CD14-positive monocyte (primary cell): Measurements from ENCODE around the gene WDR13. TPM values are rescaled to one million over a fixed set of nuclear protein-coding genes. Genes with fewer than 3 reads are reported as not detected.

Source experiments
- DNase-seq, 3 donors: peaks; one replicate each; pipeline ENCODE4 v3.0.0-alpha.2; 2011 to 2022
- H2AFZ ChIP-seq: 2 replicates; pipeline ENCODE4 v1.6.0; 2012; ENCODE audit warnings: mild to moderate bottlenecking, low read depth, low read length, inconsistent platforms; ENCODE audit not compliant: insufficient read depth, poor library complexity, severe bottlenecking
- H3K27ac ChIP-seq, 2 donors: 1 replicate in 1 of 2; 2 replicates in 1 of 2; pipeline ENCODE4 v1.5.1; 2012 to 2013; ENCODE audit warnings: low read length in 2 of 2, control low read depth in 1 of 2, inconsistent platforms in 1 of 2, low read depth in 1 of 2, mild to moderate bottlenecking in 1 of 2
- H3K27me3 ChIP-seq, 2 donors: one replicate each; pipeline versions ENCODE4 v1.6.0 to v1.6.1; 2011 to 2013; ENCODE audit warnings: low read length in 2 of 2; ENCODE audit not compliant: control insufficient read depth in 2 of 2, insufficient read depth in 2 of 2
- H3K36me3 ChIP-seq, 2 donors: replicated peaks in 1 of 2; 1 replicate in 1 of 2; 2 replicates in 1 of 2; pipeline versions ENCODE4 v1.5.1 to v1.6.1; 2012 to 2013; ENCODE audit warnings: low read length in 2 of 2, control low read depth in 1 of 2, inconsistent platforms in 1 of 2, mild to moderate bottlenecking in 1 of 2; ENCODE audit not compliant: insufficient read depth in 2 of 2, control insufficient read depth in 1 of 2
- H3K4me1 ChIP-seq, 2 donors: 1 replicate in 1 of 2; 2 replicates in 1 of 2; pipeline versions ENCODE4 v1.5.1 to v1.6.1; 2012 to 2013; ENCODE audit warnings: low read length in 2 of 2, control low read depth in 1 of 2, inconsistent platforms in 1 of 2, mild to moderate bottlenecking in 1 of 2, moderate library complexity in 1 of 2; ENCODE audit not compliant: insufficient read depth in 2 of 2, control insufficient read depth in 1 of 2
- H3K4me2 ChIP-seq: replicated peaks from 2 replicates; pipeline ENCODE3; 2012; ENCODE audit warnings: low read length, moderate library complexity, mild to moderate bottlenecking; ENCODE audit not compliant: poor library complexity, severe bottlenecking; ENCODE audit errors: extremely low read depth
- H3K4me3 ChIP-seq, 3 experiments: fragments of 200-600 bp in 1 of 3; sonication (generic) in 1 of 3; replicated peaks in 1 of 3; 1 replicate in 2 of 3; 2 replicates in 1 of 3; pipeline ENCODE4 v1.5.1; 2011 to 2013; ENCODE audit warnings: low read length in 3 of 3, mild to moderate bottlenecking in 3 of 3, control low read depth in 2 of 3, low read depth in 2 of 3, inconsistent platforms in 1 of 3, moderate library complexity in 1 of 3
- H3K79me2 ChIP-seq: 2 replicates; pipeline ENCODE4 v1.6.0; 2012; ENCODE audit warnings: mild to moderate bottlenecking, control low read depth, inconsistent platforms, low read length, moderate library complexity; ENCODE audit not compliant: insufficient read depth
- H3K9ac ChIP-seq: 2 replicates; pipeline ENCODE4 v1.6.0; 2017; ENCODE audit warnings: low read length, mild to moderate bottlenecking; ENCODE audit not compliant: insufficient read depth, poor library complexity, severe bottlenecking
- H3K9me3 ChIP-seq, 2 donors: replicated peaks in 1 of 2; 1 replicate in 1 of 2; 2 replicates in 1 of 2; pipeline versions ENCODE4 v1.5.1 to v1.6.1; 2012 to 2013; ENCODE audit warnings: low read length in 2 of 2, control low read depth in 1 of 2; ENCODE audit not compliant: control insufficient read depth in 1 of 2, insufficient read depth in 1 of 2
- H4K20me1 ChIP-seq: 2 replicates; pipeline ENCODE4 v1.6.0; 2012; ENCODE audit warnings: mild to moderate bottlenecking, low read length, control low read depth, moderate library complexity; ENCODE audit not compliant: insufficient read depth
- H3K27ac Mint-ChIP-seq, 7 donors: one replicate each; pipeline ENCODE4 v1.8.0; 2020; ENCODE audit warnings: mild to moderate bottlenecking in 7 of 7, mixed read lengths in 7 of 7, moderate library complexity in 6 of 7, inconsistent platforms in 2 of 7
- H3K27me3 Mint-ChIP-seq, 3 donors: one replicate each; pipeline ENCODE4 v1.8.0; 2021 to 2022; ENCODE audit warnings: low read depth in 3 of 3, mild to moderate bottlenecking in 3 of 3, mixed read lengths in 3 of 3, moderate library complexity in 3 of 3, inconsistent platforms in 1 of 3
- H3K36me3 Mint-ChIP-seq, 2 donors: one replicate each; pipeline ENCODE4 v1.8.0; 2020; ENCODE audit warnings: mixed read lengths in 2 of 2, inconsistent platforms in 1 of 2, mild to moderate bottlenecking in 1 of 2
- H3K4me1 Mint-ChIP-seq: one replicate; pipeline ENCODE4 v1.8.0; 2020; ENCODE audit warnings: mild to moderate bottlenecking, mixed read lengths
- H3K4me3 Mint-ChIP-seq, 2 donors: one replicate each; pipeline ENCODE4 v1.8.0; 2020; ENCODE audit warnings: mild to moderate bottlenecking in 2 of 2, mixed read lengths in 2 of 2, moderate library complexity in 1 of 2
- H3K9me3 Mint-ChIP-seq, 7 donors: one replicate each; pipeline ENCODE4 v1.8.0; 2020 to 2022; ENCODE audit warnings: mixed read lengths in 7 of 7, mild to moderate bottlenecking in 6 of 7, moderate library complexity in 6 of 7, inconsistent platforms in 2 of 7
- CTCF ChIP-seq: fragments of 200-600 bp; IDR thresholded peaks from one replicate; pipeline ENCODE4 v1.8.0; 2022; ENCODE audit warnings: antibody characterized with exemption, mild to moderate bottlenecking
- WGBS: methylation state at CpG from one replicate; pipeline ENCODE4 v1.1.5; 2013; ENCODE audit warnings: missing lambda C conversion rate; ENCODE audit not compliant: insufficient coverage; 5-methylcytosine and 5-hydroxymethylcytosine counted together
- intact Hi-C, 2 donors: fragments of 100-400 bp; cut with micrococcal nuclease; formaldehyde crosslinking; loops; one replicate each; pipeline versions ENCODE4 v1.15.0 to v1.15.1; 2023
- polyA plus RNA-seq, 3 donors: library from polyadenylated mRNA; depleted of rRNA in 1 of 3; unstranded in 2 of 3; stranded (reverse) in 1 of 3; fragments of 300-500 nt in 2 of 3; fragments of >200 nt in 1 of 3; fragmentation: Illumina TruSeq in 2 of 3; gene quantifications; 1 replicate in 2 of 3; 2 replicates in 1 of 3; pipeline ENCODE4 v1.2.3, GENCODE V29; 2012 to 2021

WDR13 gene
- polyA plus RNA-seq, 3 donors, result 68.6 to 171 (median 93.3) TPM

- Histone ChIP-seq H3K4me2 (no peak overlapping the region), H3K27me3 (no peaks in the 10 kb centered on the region), H3K36me3 (peaks cover 44 to 62% of the 10 kb centered on the region in 2 donors), H3K9ac (no peak overlapping the region), H3K9me3 (no peaks in the 10 kb centered on the region), H3K79me2 (no peaks in the 10 kb centered on the region), H2AFZ (no peak overlapping the region), H3K4me3 (no peak overlapping the region), H3K27ac (no peak overlapping the region), H3K4me1 (peaks cover 6 to 7% of the 10 kb centered on the region in 2 donors), H4K20me1 (no peaks in the 10 kb centered on the region)
- peaks cover 0 to 3% (median 0%) of the 10 kb centered on the region in 3 donors for H3K27me3 Mint-ChIP-seq
- peaks cover 0 to 10% (median 7%) of the 10 kb centered on the region in 7 donors for H3K9me3 Mint-ChIP-seq
- H3K27ac Mint-ChIP-seq, result no peak overlapping the region
- TF ChIP-seq CTCF, result no peak
- H3K4me3 Mint-ChIP-seq, result no peak overlapping the region
- no peak for DNase-seq
- WGBS, result over 99% methylated on average over 16 of the region's 19 CpGs
- intact Hi-C loops, result no loop called here
- peaks cover 46 to 63% of the 10 kb centered on the region in 2 donors for H3K36me3 Mint-ChIP-seq
- peaks cover 6% of the 10 kb centered on the region for H3K4me1 Mint-ChIP-seq
Measured at GRCh38 chrX:48600226-48600625, 2.9 kb downstream of the WDR13 start.

GRCh38 chrX:48601741-48602394 lies 4.6 kb downstream of the WDR13 start:
- no peaks in the 10 kb centered on the region for H3K79me2 ChIP-seq
- peaks cover 6% of the 10 kb centered on the region for H3K4me1 Mint-ChIP-seq
- no peak overlapping the region for H3K4me2 ChIP-seq
- no peak overlapping the region for H2AFZ ChIP-seq
- H3K9ac ChIP-seq, result no peak overlapping the region
- H3K36me3 Mint-ChIP-seq, result peaks cover 48 to 66% of the 10 kb centered on the region in 2 donors
- H3K27ac Mint-ChIP-seq, result peak overlapping the region in 2 of 7 donors; percentile 23 to 36
- no peaks in the 10 kb centered on the region for H3K9me3 ChIP-seq
- no peak overlapping the region for H3K4me3 ChIP-seq
- 90% methylated on average over 5 of the region's 17 CpGs for WGBS
- H3K36me3 ChIP-seq, result peaks cover 44 to 64% of the 10 kb centered on the region in 2 donors
- H3K4me3 Mint-ChIP-seq, result no peak overlapping the region
- intact Hi-C loops, result no loop called here
- no peak for DNase-seq
- no peaks in the 10 kb centered on the region for H4K20me1 ChIP-seq
- no peaks in the 10 kb centered on the region for H3K27me3 ChIP-seq
- H3K27ac ChIP-seq, result no peak overlapping the region
- no peak for TF ChIP-seq CTCF
- peaks cover 6 to 7% of the 10 kb centered on the region in 2 donors for H3K4me1 ChIP-seq
- peaks cover 0 to 10% (median 5%) of the 10 kb centered on the region in 7 donors for H3K9me3 Mint-ChIP-seq
- peaks cover 0 to 8% (median 0%) of the 10 kb centered on the region in 3 donors for H3K27me3 Mint-ChIP-seq
